Measurements from ENCODE around the gene ASAP2.

- TF ChIP-seq CTCF (IDR thresholded peaks at IDR 0.05; ENCODE audit: insufficient read depth, low read length) (no peak), POLR2AphosphoS5 (IDR thresholded peaks at IDR 0.05; ENCODE audit: low read depth) (no peak)
These were observed 30.3 kb downstream of the ASAP2 start for GRCh38 chr2:9236867-9237266.
